A549 treated with AZD2906 at 1 μM for 4 hours (cell line): ENCODE measurements around the gene C3orf18. TPM values are rescaled to one million over a fixed set of nuclear protein-coding genes. Genes with fewer than 3 reads are reported as not detected.

Experiments used
- total RNA-seq: library from RNA; stranded (reverse); fragments of 200-300 nt; extraction: Qiagen RNA extraction; gene quantifications from 5 replicates; pipeline ENCODE4 v1.2.3, GENCODE V29; 2022

The C3orf18 gene
- total RNA-seq, result 2.1 to 2.7 TPM (median 2.4 TPM) in 5 replicates

DNA sequence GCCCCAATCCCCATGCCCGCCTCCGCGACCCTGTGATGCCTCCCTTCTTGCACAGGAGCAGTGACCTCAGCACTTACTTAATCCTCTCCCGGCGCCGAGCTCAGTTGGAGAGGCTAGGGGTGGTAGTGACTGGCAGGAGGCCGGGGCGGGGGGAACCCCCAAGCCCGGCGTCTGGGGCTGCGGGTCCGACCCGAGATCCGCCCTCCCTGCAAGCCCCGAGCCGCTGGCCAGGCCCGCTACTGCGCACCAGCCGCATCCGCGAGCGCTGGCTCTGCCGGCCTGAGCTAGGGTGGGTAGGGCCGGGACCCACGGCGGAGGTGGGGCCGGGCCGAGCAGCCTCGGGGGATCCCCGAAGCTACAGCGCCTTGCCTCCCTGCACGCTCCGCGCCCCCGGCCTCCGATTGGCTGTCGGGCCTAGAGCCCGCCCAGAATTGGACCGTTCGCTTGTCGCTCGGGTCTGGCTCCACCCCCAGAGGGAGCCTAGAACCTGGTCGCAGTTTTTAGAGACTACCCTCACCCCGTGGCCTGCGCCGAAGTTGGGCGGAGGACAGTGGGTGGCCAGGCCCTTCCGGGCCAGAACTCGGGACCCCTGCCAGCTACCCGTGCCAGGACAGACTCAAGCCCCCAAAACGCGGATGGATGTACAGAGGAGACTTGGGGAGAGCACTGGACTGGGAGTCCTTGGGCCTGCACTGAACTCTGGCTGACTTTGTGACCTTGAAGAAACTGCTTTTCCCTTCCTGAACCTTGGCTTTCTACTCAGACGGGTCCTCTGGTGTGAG, at the start of gene C3orf18:
Gene C3orf18, minus strand, starts transcription at position 362 of the 782 bp plus-strand sequence. CDS start 2,048 bp downstream, outside the sequence.

DNA sequence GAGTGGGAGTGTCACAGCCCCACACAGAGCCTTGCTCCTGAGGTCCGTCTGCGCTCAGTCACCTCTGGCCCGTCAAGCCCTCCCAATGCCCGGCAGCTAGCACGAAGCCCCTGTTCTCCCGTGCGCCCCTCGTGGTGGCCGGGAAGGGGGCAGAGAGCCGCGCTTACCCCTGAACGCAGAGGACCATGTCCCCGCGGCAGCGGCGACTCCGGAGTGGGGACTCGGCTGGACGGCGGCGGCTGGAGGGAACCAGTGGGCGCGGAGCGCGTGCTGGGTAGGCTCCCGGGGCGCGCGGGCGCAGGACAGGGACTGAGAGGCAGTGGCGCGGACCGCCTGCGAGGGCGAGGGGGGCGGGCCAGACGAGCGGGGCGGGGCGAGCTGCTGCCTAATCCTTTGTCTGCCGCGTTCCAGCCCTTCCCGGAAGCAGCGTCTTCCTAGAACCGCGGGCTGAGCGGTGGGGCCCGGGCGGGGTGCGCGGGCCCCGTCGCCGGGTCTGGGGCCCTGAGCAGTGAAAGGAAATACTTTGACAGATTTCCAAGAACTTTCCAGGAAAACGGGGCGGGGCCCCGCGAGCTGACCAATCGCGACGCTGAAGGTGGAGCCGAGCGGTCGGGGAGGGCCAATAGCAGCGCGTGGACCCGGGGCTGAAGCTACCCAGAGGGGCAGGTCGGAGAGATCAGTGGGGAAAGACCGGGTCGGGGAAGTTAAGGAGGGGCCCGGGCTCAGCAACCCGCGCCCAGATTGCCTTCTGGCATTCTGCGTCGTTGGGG, 44.1 kb upstream of the C3orf18 start, which contains the start of gene CISH:
Gene CISH, minus strand, starts transcription at position 311 of the 770 bp plus-strand sequence. Its CDS starts 124 bp downstream, at position 187.

DNA sequence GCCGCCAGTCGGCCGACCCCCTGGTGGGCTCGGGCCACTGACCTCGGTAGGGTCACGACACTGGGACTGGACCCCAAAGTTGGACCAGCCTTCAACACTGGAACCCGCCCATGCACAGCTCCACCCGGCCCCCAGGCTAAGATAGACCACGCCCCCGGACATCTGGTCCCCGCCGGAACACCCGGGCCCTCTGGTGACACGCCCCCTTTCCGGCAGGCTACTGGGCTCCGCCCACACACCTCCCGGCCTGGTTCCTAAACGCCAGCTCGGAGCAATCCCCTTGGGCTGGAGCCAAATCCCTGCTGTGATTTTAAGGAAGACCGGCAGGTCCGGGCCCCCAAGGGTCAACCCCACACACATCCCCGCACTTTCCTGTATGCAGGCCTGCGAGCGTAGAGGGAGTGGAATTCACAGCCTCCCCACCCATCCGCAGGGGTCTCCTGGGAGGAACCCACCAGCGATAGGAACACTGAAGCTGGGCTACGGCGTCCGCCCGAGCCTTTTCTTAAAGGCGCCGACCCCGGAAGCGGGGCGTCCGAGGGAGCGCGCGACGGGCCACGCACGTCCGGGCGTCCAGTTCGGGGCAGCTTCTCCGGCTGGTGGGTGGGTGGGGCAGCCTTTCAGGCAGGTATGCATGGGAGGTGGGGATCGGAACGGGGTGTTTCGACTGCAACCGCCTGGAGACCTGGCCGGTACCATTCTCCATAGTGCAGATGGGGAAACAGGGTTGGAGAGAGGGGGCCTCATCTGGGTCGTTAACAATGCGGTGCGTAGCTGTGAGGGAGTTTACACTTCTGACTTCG, 1.6 kb upstream of the C3orf18 start, which contains the start of gene HEMK1:
Gene HEMK1, plus strand, starts transcription at position 576 of the 803 bp plus-strand sequence. CDS start 1,583 bp downstream, outside the sequence.

Other genes with a start within 250 kb of the C3orf18 start
- 24.2 to 33.6 TPM (median 30.5 TPM) in 5 replicates for gene HYAL2, start 245.0 kb downstream of the C3orf18 start, total RNA-seq
- 24.6 to 42.8 TPM (median 35.7 TPM) in 5 replicates for gene TUSC2, start 239.5 kb downstream of the C3orf18 start, total RNA-seq
- 15.1 to 20.7 TPM (median 19.5 TPM) in 5 replicates for gene RASSF1, start 226.9 kb downstream of the C3orf18 start, total RNA-seq
- gene ZMYND10, start 222.0 kb downstream of the C3orf18 start, total RNA-seq, result 0.91 to 1.8 TPM (median 1.2 TPM) in 5 replicates
- 13.1 to 15.4 TPM (median 13.5 TPM) in 5 replicates for gene NPRL2, start 217.0 kb downstream of the C3orf18 start, total RNA-seq
- gene CYB561D2, start 216.9 kb downstream of the C3orf18 start, total RNA-seq, result 13.6 to 21.4 TPM (median 18.1 TPM) in 5 replicates
- 41.1 to 49.8 TPM (median 48.6 TPM) in 5 replicates for gene TMEM115, start 208.2 kb downstream of the C3orf18 start, total RNA-seq
- gene CACNA2D2, start 64.1 kb downstream of the C3orf18 start, total RNA-seq, result 0.45 to 0.71 TPM (median 0.53 TPM) in 5 replicates
- 4.6 to 6.7 TPM (median 6.6 TPM) in 5 replicates for gene HEMK1, start 1.8 kb upstream of the C3orf18 start, total RNA-seq
- 0.40 to 0.72 TPM (median 0.53 TPM) in 5 replicates for gene CISH, start 44.0 kb upstream of the C3orf18 start, total RNA-seq
- 24.9 to 28.4 TPM (median 27.6 TPM) in 5 replicates for gene MAPKAPK3, start 49.4 kb upstream of the C3orf18 start, total RNA-seq
- 0.25 to 0.38 TPM (median 0.29 TPM) in 5 replicates for gene DOCK3, start 107.2 kb upstream of the C3orf18 start, total RNA-seq